ENCODE data around the gene CLASP1. TPM values are rescaled to one million over a fixed set of nuclear protein-coding genes. Genes with fewer than 3 reads are reported as not detected.

CLASP1 gene
- total RNA-seq, 1 donor from 2014 or later: 110 TPM

DNA sequence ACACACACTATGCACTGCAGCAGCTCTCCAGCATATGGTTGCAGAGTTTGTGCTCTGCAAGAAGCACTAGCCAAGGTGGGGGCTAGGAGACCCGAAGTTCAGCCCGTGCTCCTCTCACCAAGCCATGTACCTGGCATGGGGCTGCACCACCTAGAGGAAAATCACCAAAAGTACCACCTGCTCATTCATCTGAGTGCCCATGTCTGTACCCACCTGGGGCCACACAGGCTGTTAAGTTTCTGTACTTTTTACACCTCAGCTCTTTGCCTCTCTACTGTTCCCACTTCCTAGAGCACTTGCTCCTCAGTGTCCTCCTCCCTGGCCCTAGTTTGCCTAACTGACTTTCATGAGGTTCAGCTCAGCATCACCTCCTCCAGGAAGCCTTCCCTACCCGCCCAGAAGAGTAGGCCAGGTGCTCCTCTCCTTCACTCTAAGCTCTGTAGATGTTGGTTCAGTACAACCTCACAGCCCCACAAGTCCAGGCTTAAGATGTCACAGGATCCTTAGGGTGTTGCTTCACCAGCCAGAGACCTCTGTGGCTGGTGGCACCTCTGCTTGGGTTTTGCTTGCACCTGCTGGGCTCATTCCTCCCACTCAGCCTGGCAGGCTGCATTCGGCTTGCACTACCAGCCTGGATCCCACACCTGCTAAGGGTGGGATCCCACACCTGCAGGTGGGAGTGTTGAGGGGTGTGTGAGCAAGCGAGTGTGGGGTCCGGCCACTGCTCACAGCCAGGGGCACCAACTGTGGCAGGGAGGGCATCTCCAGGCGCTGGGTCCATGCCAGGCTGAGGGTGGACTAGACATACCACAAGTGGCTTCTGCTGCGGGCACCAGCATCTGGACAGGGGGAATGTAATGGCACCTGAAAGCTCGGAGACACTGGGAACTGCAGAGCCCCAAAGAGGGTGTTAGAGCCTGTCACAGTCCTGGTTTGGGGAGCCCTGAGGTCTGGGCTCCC lies 354.1 kb downstream of the CLASP1 start:
- Histone ChIP-seq H3K27me3 (no peaks in the 10 kb centered on the region), H3K9me3 (ENCODE audit: low read depth) (no peaks in the 10 kb centered on the region), H2AFZ (replicated peaks) (no peak overlapping the region), H3K36me3 (no peaks in the 10 kb centered on the region), H3K27ac (no peak overlapping the region), H3F3A (ENCODE audit: low read depth) (no peaks in the 10 kb centered on the region), H3K4me1 (no peaks in the 10 kb centered on the region), H3K79me2 (ENCODE audit: low read depth) (no peaks in the 10 kb centered on the region), H3K4me3 (no peak overlapping the region), H3K9ac (no peak overlapping the region), H4K20me1 (ENCODE audit: low read depth) (no peaks in the 10 kb centered on the region), H3K4me2 (no peak overlapping the region)
- H3K4me1 Mint-ChIP-seq: peaks cover 6% of the 10 kb centered on the region
- no peak for DNase-seq (ENCODE audit: low spot score)
- no peak overlapping the region for H3K27ac Mint-ChIP-seq
- TF ChIP-seq, protein P1, sequence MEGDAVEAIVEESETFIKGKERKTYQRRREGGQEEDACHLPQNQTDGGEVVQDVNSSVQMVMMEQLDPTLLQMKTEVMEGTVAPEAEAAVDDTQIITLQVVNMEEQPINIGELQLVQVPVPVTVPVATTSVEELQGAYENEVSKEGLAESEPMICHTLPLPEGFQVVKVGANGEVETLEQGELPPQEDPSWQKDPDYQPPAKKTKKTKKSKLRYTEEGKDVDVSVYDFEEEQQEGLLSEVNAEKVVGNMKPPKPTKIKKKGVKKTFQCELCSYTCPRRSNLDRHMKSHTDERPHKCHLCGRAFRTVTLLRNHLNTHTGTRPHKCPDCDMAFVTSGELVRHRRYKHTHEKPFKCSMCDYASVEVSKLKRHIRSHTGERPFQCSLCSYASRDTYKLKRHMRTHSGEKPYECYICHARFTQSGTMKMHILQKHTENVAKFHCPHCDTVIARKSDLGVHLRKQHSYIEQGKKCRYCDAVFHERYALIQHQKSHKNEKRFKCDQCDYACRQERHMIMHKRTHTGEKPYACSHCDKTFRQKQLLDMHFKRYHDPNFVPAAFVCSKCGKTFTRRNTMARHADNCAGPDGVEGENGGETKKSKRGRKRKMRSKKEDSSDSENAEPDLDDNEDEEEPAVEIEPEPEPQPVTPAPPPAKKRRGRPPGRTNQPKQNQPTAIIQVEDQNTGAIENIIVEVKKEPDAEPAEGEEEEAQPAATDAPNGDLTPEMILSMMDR (IDR thresholded peaks at IDR 0.05): no peak
- TF ChIP-seq EZH2phosphoT487 (IDR thresholded peaks at IDR 0.05) (no peak), EZH2 (IDR thresholded peaks at IDR 0.05) (no peak)
- H3K36me3 Mint-ChIP-seq: no peaks in the 10 kb centered on the region
- H3K27me3 Mint-ChIP-seq (ENCODE audit: insufficient read depth, low read depth): peaks cover 2% of the 10 kb centered on the region
- no peaks in the 10 kb centered on the region for H3K9me3 Mint-ChIP-seq
- H3K4me3 Mint-ChIP-seq: no peak overlapping the region

DNA sequence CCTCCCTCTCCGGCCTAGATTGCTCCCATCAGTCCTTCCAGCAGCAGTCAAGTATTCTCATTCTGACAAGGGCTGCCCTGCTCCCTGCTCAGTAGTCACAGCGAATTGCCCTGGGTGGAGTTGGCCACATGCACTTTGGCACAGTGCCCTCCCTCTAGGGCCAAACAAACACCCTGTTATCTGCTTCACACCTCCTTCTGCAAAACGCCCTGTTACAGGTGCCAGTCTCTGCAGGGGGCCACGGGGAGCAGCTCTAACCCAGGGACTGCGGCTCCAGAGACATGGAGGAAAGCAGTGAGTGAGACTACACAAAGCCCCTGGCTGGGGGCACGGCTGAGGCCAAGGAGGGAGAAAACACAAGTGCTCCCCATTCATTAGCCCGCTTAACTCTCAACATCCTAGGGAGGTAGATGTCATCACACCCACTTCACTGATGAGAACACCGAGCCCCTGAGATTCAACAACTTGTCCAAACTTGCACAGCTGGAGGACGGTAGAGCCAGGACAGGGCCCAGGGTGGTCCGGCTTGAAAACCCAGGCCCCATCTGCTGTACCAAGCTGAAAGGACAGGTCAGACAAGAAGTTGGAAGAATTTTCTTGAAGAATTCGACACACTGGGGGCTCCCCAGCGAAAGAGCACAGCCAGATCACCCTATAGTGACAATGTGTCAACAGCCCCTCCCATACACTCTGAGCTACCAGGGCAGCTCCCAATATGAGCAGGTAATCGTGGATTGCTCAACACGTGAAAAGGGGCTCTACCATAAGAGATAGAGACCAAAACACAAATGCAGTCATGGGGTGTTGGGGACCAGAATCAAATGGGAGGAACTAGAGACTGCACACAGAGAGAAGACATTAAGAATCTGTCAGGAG lies 355.6 kb downstream of the CLASP1 start:
- peaks cover 6% of the 10 kb centered on the region for H3K4me1 Mint-ChIP-seq

DNA sequence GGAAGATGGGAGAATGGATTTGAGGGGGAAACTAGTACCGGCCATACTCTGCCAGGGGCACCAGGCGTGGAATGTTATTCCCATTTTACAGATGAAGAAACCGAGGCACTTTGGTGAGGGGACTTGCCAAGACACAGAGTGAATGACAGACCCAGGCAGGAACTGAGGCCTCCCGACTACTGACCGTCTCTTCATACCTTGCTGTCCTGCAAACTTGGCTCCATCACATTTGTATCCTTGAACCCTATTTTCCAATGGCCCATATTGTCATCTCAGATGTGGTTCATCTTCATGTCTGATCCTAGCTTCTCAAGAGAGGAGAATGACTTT lies 358.0 kb downstream of the CLASP1 start:
- H3K79me2 ChIP-seq (ENCODE audit: low read depth): no peaks in the 10 kb centered on the region
- no peaks in the 10 kb centered on the region for H3K9me3 ChIP-seq (ENCODE audit: low read depth)
- no peak overlapping the region for H3K4me3 ChIP-seq
- Mint-ChIP-seq H3K27me3 (ENCODE audit: insufficient read depth, low read depth) (peaks cover 14% of the 10 kb centered on the region), H3K4me1 (no peaks in the 10 kb centered on the region), H3K36me3 (no peaks in the 10 kb centered on the region), H3K4me3 (no peak overlapping the region), H3K27ac (no peak overlapping the region), H3K9me3 (no peaks in the 10 kb centered on the region)
- no peak for DNase-seq (ENCODE audit: low spot score)
- no peak overlapping the region for H3K27ac ChIP-seq
- H2AFZ ChIP-seq (replicated peaks): no peak overlapping the region
- H3K4me2 ChIP-seq: no peak overlapping the region
- TF ChIP-seq EZH2phosphoT487 (IDR thresholded peaks at IDR 0.05): no peak
- TF ChIP-seq, protein P1 (IDR thresholded peaks at IDR 0.05): no peak
- no peak for TF ChIP-seq EZH2 (IDR thresholded peaks at IDR 0.05)
- H3F3A ChIP-seq (ENCODE audit: low read depth): no peaks in the 10 kb centered on the region
- H3K4me1 ChIP-seq: no peaks in the 10 kb centered on the region
- H4K20me1 ChIP-seq (ENCODE audit: low read depth): no peaks in the 10 kb centered on the region
- peaks cover 14% of the 10 kb centered on the region for H3K27me3 ChIP-seq
- no peak overlapping the region for H3K9ac ChIP-seq
- H3K36me3 ChIP-seq: no peaks in the 10 kb centered on the region

More for the DNA sequence above, 355.6 kb downstream of the CLASP1 start:
- Histone ChIP-seq H2AFZ (replicated peaks) (no peak overlapping the region), H3K27ac (no peak overlapping the region), H3K79me2 (ENCODE audit: low read depth) (no peaks in the 10 kb centered on the region), H4K20me1 (ENCODE audit: low read depth) (no peaks in the 10 kb centered on the region), H3K4me3 (no peak overlapping the region), H3K36me3 (no peaks in the 10 kb centered on the region), H3F3A (ENCODE audit: low read depth) (no peaks in the 10 kb centered on the region), H3K4me2 (no peak overlapping the region), H3K4me1 (no peaks in the 10 kb centered on the region), H3K9ac (no peak overlapping the region), H3K9me3 (ENCODE audit: low read depth) (no peaks in the 10 kb centered on the region), H3K27me3 (no peaks in the 10 kb centered on the region)
- Mint-ChIP-seq H3K36me3 (no peaks in the 10 kb centered on the region), H3K27me3 (ENCODE audit: insufficient read depth, low read depth) (peaks cover 5% of the 10 kb centered on the region), H3K9me3 (no peaks in the 10 kb centered on the region), H3K4me3 (no peak overlapping the region), H3K27ac (no peak overlapping the region)
- DNase-seq (ENCODE audit: low spot score): no peak
- TF ChIP-seq EZH2phosphoT487 (IDR thresholded peaks at IDR 0.05) (no peak), EZH2 (IDR thresholded peaks at IDR 0.05) (no peak)
- TF ChIP-seq, protein P1 (IDR thresholded peaks at IDR 0.05): no peak
